Measurements from ENCODE around the gene LYRM2. TPM values are rescaled to one million over a fixed set of nuclear protein-coding genes. Genes with fewer than 3 reads are reported as not detected.

Gene LYRM2
- total and polyA plus RNA-seq, 2 of the 8 experiments (the other 6 are each of a cell fraction or from before 2014, with no cell fraction given), result 7.3 to 25.7 TPM

DNA sequence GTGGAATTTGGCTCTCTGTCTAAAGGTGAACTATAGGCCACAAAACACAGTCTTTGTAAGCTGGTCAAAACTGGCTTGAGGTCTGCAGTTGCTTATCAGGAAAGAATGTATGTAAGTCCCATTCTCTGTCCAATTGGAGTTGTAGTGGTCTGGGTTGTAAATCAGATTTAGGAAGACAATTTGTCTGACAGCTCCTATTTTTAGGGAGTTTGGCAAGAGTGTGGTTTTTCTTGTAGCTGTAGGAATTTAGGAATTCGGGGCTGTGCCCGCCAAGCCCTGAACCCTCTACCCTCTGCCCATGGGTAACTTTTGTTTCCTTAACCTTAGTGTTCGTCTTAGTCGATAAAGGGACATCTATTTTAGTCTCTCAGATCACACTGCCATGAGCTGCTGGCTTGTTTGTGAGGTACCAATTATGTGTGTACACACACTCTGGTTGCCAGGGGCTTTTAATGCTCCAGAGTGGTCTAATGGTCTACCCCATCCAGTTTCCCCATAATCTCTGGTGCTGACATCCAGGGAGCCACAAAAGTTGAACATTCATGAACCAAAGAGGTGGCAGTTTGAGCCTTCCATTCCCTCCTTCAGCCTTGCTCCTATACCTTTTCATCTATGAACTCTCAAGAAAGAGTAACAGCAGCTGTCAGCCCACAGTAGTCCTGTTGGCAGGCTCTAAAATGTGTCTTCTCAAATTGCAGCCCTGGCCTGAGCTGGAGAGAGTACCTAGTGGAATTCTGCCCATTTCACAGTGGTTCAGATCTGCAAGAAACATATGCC is 112.6 kb downstream of the LYRM2 start (continued):
- TF ChIP-seq BRCA1 (IDR thresholded peaks at IDR 0.05; ENCODE audit: low read depth, low read length), result no peak
- no peak for TF ChIP-seq NANOG (IDR thresholded peaks at IDR 0.05; ENCODE audit: insufficient read depth, low read depth, low read length, poor library complexity, severe bottlenecking)
- TF ChIP-seq BACH1 (IDR thresholded peaks at IDR 0.05; ENCODE audit: low read length), result no peak
- TF ChIP-seq CHD2 (IDR thresholded peaks at IDR 0.05; ENCODE audit: low read length), result no peak
- no peak for TF ChIP-seq GABPA (IDR thresholded peaks at IDR 0.05; ENCODE audit: borderline replicate concordance, insufficient read depth, low read length)
